ENCODE data around the gene CPLX1. TPM values are rescaled to one million over a fixed set of nuclear protein-coding genes. Genes with fewer than 3 reads are reported as not detected.

CPLX1 gene
- polyA plus RNA-seq, 3 donors = not detected

DNA sequence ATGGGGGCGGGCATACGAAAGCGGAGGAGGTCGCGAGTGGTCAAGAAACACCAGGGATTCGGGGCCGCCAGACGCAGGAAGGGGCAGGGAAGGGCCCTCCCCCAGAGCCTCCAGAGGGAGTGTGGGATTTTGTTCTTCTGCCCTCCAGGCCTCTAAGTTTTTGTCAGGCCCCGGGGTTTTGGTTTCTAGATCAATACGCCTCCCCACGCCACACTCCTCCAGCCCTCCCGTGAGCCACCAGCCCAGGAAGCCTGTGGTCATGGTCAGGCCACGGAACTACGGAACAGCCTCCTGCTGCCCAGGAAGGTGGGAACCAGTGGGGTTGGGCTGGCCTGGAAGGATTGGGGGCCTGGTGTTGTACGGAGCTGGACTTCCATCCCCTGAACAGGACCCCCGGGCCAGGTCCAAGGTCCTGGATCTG, 38.4 kb downstream of the CPLX1 start:
- H3K4me1 Mint-ChIP-seq = peaks cover 19% of the 10 kb centered on the region
- Histone ChIP-seq H3K27ac (ENCODE audit: low read depth in 1 of 2, low read length in 2 of 2) (no peak overlapping the region), H3K4me1 (ENCODE audit: control insufficient read depth in 1 of 2, insufficient read depth in 2 of 2, low read length in 2 of 2) (peaks cover 12 to 21% of the 10 kb centered on the region in 2 donors), H3K79me2 (ENCODE audit: insufficient read depth, low read length) (no peaks in the 10 kb centered on the region), H3K36me3 (replicated peaks in 1 of 2; ENCODE audit: control insufficient read depth in 1 of 2, insufficient read depth in 2 of 2, low read length in 2 of 2) (no peaks in the 10 kb centered on the region), H3K27me3 (ENCODE audit: control insufficient read depth in 2 of 2, insufficient read depth in 2 of 2, low read length in 2 of 2) (peaks cover 16 to 66% of the 10 kb centered on the region in 2 donors), H3K4me3 (replicated peaks in 1 of 3; ENCODE audit: low read depth in 2 of 3, low read length in 3 of 3) (no peak overlapping the region), H2AFZ (ENCODE audit: insufficient read depth, low read depth, low read length, poor library complexity, severe bottlenecking) (no peak overlapping the region), H3K9me3 (replicated peaks in 1 of 2; ENCODE audit: control insufficient read depth in 1 of 2, insufficient read depth in 1 of 2, low read length in 2 of 2) (no peaks in the 10 kb centered on the region), H3K9ac (ENCODE audit: insufficient read depth, low read length, poor library complexity, severe bottlenecking) (no peak overlapping the region), H4K20me1 (ENCODE audit: insufficient read depth, low read length) (no peaks in the 10 kb centered on the region), H3K4me2 (replicated peaks; ENCODE audit: extremely low read depth, low read length, poor library complexity, severe bottlenecking) (no peak overlapping the region)
- TF ChIP-seq, protein P1, sequence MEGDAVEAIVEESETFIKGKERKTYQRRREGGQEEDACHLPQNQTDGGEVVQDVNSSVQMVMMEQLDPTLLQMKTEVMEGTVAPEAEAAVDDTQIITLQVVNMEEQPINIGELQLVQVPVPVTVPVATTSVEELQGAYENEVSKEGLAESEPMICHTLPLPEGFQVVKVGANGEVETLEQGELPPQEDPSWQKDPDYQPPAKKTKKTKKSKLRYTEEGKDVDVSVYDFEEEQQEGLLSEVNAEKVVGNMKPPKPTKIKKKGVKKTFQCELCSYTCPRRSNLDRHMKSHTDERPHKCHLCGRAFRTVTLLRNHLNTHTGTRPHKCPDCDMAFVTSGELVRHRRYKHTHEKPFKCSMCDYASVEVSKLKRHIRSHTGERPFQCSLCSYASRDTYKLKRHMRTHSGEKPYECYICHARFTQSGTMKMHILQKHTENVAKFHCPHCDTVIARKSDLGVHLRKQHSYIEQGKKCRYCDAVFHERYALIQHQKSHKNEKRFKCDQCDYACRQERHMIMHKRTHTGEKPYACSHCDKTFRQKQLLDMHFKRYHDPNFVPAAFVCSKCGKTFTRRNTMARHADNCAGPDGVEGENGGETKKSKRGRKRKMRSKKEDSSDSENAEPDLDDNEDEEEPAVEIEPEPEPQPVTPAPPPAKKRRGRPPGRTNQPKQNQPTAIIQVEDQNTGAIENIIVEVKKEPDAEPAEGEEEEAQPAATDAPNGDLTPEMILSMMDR (IDR thresholded peaks at IDR 0.05) = no peak
- H3K27ac Mint-ChIP-seq = no peak overlapping the region
- H3K36me3 Mint-ChIP-seq = peaks cover 0 to 5% of the 10 kb centered on the region in 2 donors
- H3K27me3 Mint-ChIP-seq (ENCODE audit: low read depth in 3 of 3) = peaks cover 44 to 78% (median 57%) of the 10 kb centered on the region in 3 donors
- H3K9me3 Mint-ChIP-seq = peaks cover 0 to 18% (median 7%) of the 10 kb centered on the region in 7 donors
- intact Hi-C loops (cut with micrococcal nuclease) = loop anchor here in 1 of 2 donors (10.0 kb wide), 2 partner anchors 187 to 1097 kb away; partner anchors contain the start of gene DGKQ
- no peak for DNase-seq
- 47% methylated on average over 12 of the region's 16 CpGs for WGBS (ENCODE audit: insufficient coverage)
- H3K4me3 Mint-ChIP-seq = peak overlapping the region in 1 of 2 donors; percentile 71

DNA sequence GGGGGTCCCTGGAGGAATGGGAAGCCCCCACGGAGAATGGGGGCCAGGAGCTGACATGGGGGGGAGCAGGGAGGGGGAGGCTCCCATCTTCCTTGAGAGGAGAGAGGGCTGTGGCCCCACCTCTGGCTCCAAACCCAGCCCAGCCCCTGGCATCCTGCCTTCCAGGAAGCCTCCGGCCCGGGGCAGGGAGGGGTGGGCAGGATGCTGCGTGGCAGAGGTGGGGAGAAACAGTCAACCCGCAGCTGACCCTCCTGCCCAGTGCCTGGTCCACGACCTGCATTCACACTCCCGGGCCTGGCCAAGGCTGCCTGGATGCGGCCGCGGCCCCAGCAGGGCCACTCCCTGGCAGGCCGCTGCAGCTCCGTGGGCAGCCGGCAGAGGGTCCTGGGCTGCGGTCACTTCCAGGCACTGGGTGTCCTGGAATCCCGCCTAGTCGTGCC, 39.0 kb downstream of the CPLX1 start:
- H3K9me3 Mint-ChIP-seq = peaks cover 0 to 15% (median 7%) of the 10 kb centered on the region in 7 donors
- intact Hi-C loops (cut with micrococcal nuclease) = loop anchor here in 1 of 2 donors (10.0 kb wide), 2 partner anchors 188 to 1098 kb away; partner anchors contain the start of gene DGKQ
- Histone ChIP-seq H3K36me3 (replicated peaks in 1 of 2; ENCODE audit: control insufficient read depth in 1 of 2, insufficient read depth in 2 of 2, low read length in 2 of 2) (no peaks in the 10 kb centered on the region), H3K79me2 (ENCODE audit: insufficient read depth, low read length) (no peaks in the 10 kb centered on the region), H3K9ac (ENCODE audit: insufficient read depth, low read length, poor library complexity, severe bottlenecking) (no peak overlapping the region), H2AFZ (ENCODE audit: insufficient read depth, low read depth, low read length, poor library complexity, severe bottlenecking) (no peak overlapping the region), H3K4me3 (replicated peaks in 1 of 3; ENCODE audit: low read depth in 2 of 3, low read length in 3 of 3) (no peak overlapping the region), H3K4me2 (replicated peaks; ENCODE audit: extremely low read depth, low read length, poor library complexity, severe bottlenecking) (no peak overlapping the region), H3K27me3 (ENCODE audit: control insufficient read depth in 2 of 2, insufficient read depth in 2 of 2, low read length in 2 of 2) (peaks cover 13 to 62% of the 10 kb centered on the region in 2 donors), H3K9me3 (replicated peaks in 1 of 2; ENCODE audit: control insufficient read depth in 1 of 2, insufficient read depth in 1 of 2, low read length in 2 of 2) (no peaks in the 10 kb centered on the region), H4K20me1 (ENCODE audit: insufficient read depth, low read length) (no peaks in the 10 kb centered on the region), H3K4me1 (ENCODE audit: control insufficient read depth in 1 of 2, insufficient read depth in 2 of 2, low read length in 2 of 2) (peaks cover 17 to 27% of the 10 kb centered on the region in 2 donors), H3K27ac (ENCODE audit: low read depth in 1 of 2, low read length in 2 of 2) (no peak overlapping the region)
- no peak overlapping the region for H3K27ac Mint-ChIP-seq
- H3K36me3 Mint-ChIP-seq = peaks cover 0 to 5% of the 10 kb centered on the region in 2 donors
- H3K4me1 Mint-ChIP-seq = peaks cover 25% of the 10 kb centered on the region
- DNase-seq = no peak
- TF ChIP-seq, protein P1 (IDR thresholded peaks at IDR 0.05) = peak; percentile 15
- WGBS (ENCODE audit: insufficient coverage) = 15% methylated on average over 15 of the region's 16 CpGs
- peaks cover 41 to 74% (median 54%) of the 10 kb centered on the region in 3 donors for H3K27me3 Mint-ChIP-seq (ENCODE audit: low read depth in 3 of 3)
- peak overlapping the region in 1 of 2 donors; percentile 71 for H3K4me3 Mint-ChIP-seq
